ENCODE measurements around the gene ARAP3. TPM values are rescaled to one million over a fixed set of nuclear protein-coding genes. Genes with fewer than 3 reads are reported as not detected.

ARAP3 gene
- total RNA-seq, 2 donors from 2014 or later, result 3.9 to 4.6 TPM

GRCh38 chr5:141656396-141656795 lies 25.6 kb downstream of the ARAP3 start:
- no peak for TF ChIP-seq CTCF (IDR thresholded peaks at IDR 0.05)
- no peak for TF ChIP-seq POLR2A (IDR thresholded peaks at IDR 0.05)
- H3K36me3 ChIP-seq (replicated peaks in 1 of 2; ENCODE audit: insufficient read depth in 1 of 2, low read depth in 2 of 2), result no peaks in the 10 kb centered on the region
- intact Hi-C loops (cut with DNase I), result no loop called here
- DNase-seq (no peak), ATAC-seq (no peak)
- H3K27me3 ChIP-seq, result no peaks in the 10 kb centered on the region
- H3K9me3 ChIP-seq, result no peaks in the 10 kb centered on the region
- H3K4me1 ChIP-seq, result peaks cover 6% of the 10 kb centered on the region
- no peak overlapping the region for H3K27ac ChIP-seq
- no peak overlapping the region for H3K4me3 ChIP-seq
- 74 to 93% methylated on average over 7 to 9 of the region's 9 CpGs for WGBS, 2 donors

- no peaks in the 10 kb centered on the region for H3K9me3 ChIP-seq
- H3K4me1 ChIP-seq, result peaks cover 17% of the 10 kb centered on the region
- no peaks in the 10 kb centered on the region for H3K27me3 ChIP-seq
- H3K4me3 ChIP-seq, result no peak overlapping the region
- no peak for ATAC-seq
- TF ChIP-seq POLR2A (IDR thresholded peaks at IDR 0.05) (no peak), CTCF (IDR thresholded peaks at IDR 0.05) (no peak)
- intact Hi-C loops (cut with DNase I), result no loop called here
- no peaks in the 10 kb centered on the region for H3K36me3 ChIP-seq (replicated peaks in 1 of 2; ENCODE audit: insufficient read depth in 1 of 2, low read depth in 2 of 2)
- H3K27ac ChIP-seq, result no peak overlapping the region
- DNase-seq, result no peak
- WGBS, 2 donors, result 75% methylated on average over 7 of the region's 7 CpGs
These were observed 27.0 kb downstream of the ARAP3 start for GRCh38 chr5:141655020-141655419.

- no peaks in the 10 kb centered on the region for H3K36me3 ChIP-seq (replicated peaks in 1 of 2; ENCODE audit: insufficient read depth in 1 of 2, low read depth in 2 of 2)
- DNase-seq (no peak), ATAC-seq (no peak)
- intact Hi-C loops (cut with DNase I), result no loop called here
- H3K9me3 ChIP-seq, result no peaks in the 10 kb centered on the region
- H3K4me3 ChIP-seq, result no peak overlapping the region
- H3K27me3 ChIP-seq, result no peaks in the 10 kb centered on the region
- 56 to 62% methylated on average over 1 to 2 of the region's 2 CpGs for WGBS, 2 donors
- peaks cover 18% of the 10 kb centered on the region for H3K4me1 ChIP-seq
- no peak for TF ChIP-seq CTCF (IDR thresholded peaks at IDR 0.05)
- TF ChIP-seq POLR2A (IDR thresholded peaks at IDR 0.05), result no peak
- no peak overlapping the region for H3K27ac ChIP-seq
These were observed 27.7 kb downstream of the ARAP3 start for GRCh38 chr5:141654298-141654697.

GRCh38 chr5:141651728-141652105 lies 30.3 kb downstream of the ARAP3 start:
- peak overlapping the region in 2 of 4 donors; percentile 41 to 47 for H3K27ac ChIP-seq
- H3K4me3 ChIP-seq, result peak overlapping the region in 1 of 2 donors; percentile 43
- DNase-seq (peak in 1 of 4 donors; percentile 34), ATAC-seq (peak; percentile 22)
- no peaks in the 10 kb centered on the region for H3K27me3 ChIP-seq
- intact Hi-C loops (cut with DNase I), result no loop called here
- peaks cover 18% of the 10 kb centered on the region for H3K4me1 ChIP-seq
- no peaks in the 10 kb centered on the region for H3K9me3 ChIP-seq
- TF ChIP-seq POLR2A (IDR thresholded peaks at IDR 0.05), result no peak
- no peak for TF ChIP-seq CTCF (IDR thresholded peaks at IDR 0.05)
- WGBS, 2 donors, result 53 to 69% methylated on average over 9 of the region's 9 CpGs
- no peaks in the 10 kb centered on the region for H3K36me3 ChIP-seq (replicated peaks in 1 of 2; ENCODE audit: insufficient read depth in 1 of 2, low read depth in 2 of 2)

Measured in body of pancreas (tissue), 4 donors.